Ovary (tissue), 9 donors: ENCODE results near the gene CHST9. TPM values are rescaled to one million over a fixed set of nuclear protein-coding genes. Genes with fewer than 3 reads are reported as not detected.
"Not testable (repeated sequence)": the region's sequence is repeated elsewhere in the genome, so short reads cannot be mapped to it uniquely, and the experiment has no call there.

Experiments used
- DNase-seq, 5 donors: peaks; one replicate each; pipeline ENCODE4 v3.0.0-alpha.2; 2019 to 2020
- H3K27ac ChIP-seq, 2 donors: fragments of 200-600 bp; one replicate each; pipeline versions ENCODE4 v1.5.1 to v1.8.0; 2019 to 2022
- H3K27me3 ChIP-seq: fragments of 200-600 bp; one replicate; pipeline ENCODE4 v1.8.0; 2022
- H3K36me3 ChIP-seq: fragments of 200-600 bp; sonication (generic); one replicate; pipeline ENCODE4 v1.5.1; 2019
- H3K4me1 ChIP-seq: one replicate; pipeline ENCODE4 v1.8.1; 2013; ENCODE audit warnings: mild to moderate bottlenecking, moderate library complexity; ENCODE audit not compliant: insufficient read depth
- H3K4me3 ChIP-seq: fragments of 200-600 bp; sonication (generic); one replicate; pipeline ENCODE4 v1.5.1; 2017
- H3K9me3 ChIP-seq, 2 donors: fragments of 200-600 bp in 1 of 2; sonication (generic) in 1 of 2; one replicate each; pipeline versions ENCODE4 v1.5.1 to v1.8.1; 2013 to 2019; ENCODE audit warnings: mild to moderate bottlenecking in 1 of 2, moderate library complexity in 1 of 2
- EP300 ChIP-seq: sonication (generic); formaldehyde crosslinking; IDR thresholded peaks from one replicate; pipeline ENCODE4 v1.6.1; 2017; ENCODE audit warnings: antibody characterized with exemption
- POLR2A ChIP-seq: fragments of 450-650 bp; IDR thresholded peaks from one replicate; pipeline ENCODE4 v1.6.1; 2017; ENCODE audit warnings: antibody characterized with exemption, mild to moderate bottlenecking, moderate library complexity
- WGBS, 3 donors: extraction: QIAGEN DNeasy Blood & Tissue Kit in 1 of 3; methylation state at CpG; one replicate each; pipeline versions ENCODE4 v1.1.5 to v1.1.7; 2013 to 2017; 5-methylcytosine and 5-hydroxymethylcytosine counted together
- intact Hi-C, 4 donors: fragments of 100-400 bp; cut with DNase I; formaldehyde crosslinking; loops; one replicate each; pipeline versions ENCODE4 v1.11.0 to v1.15.1; 2022 to 2023
- polyA plus RNA-seq, 2 donors: library from polyadenylated mRNA; stranded (reverse); fragments of 200-250 nt in 1 of 2; fragments of 350-450 nt in 1 of 2; fragmentation: Illumina TruSeq in 1 of 2; extraction: RNeasy Lipid Tissue Mini Kit (QIAGEN cat#74804) in 1 of 2; gene quantifications; one replicate each; pipeline ENCODE4 v1.2.3, GENCODE V29; 2013 to 2014
- total RNA-seq, 7 donors: library from RNA; depleted of rRNA in 2 of 7; stranded (reverse); fragments of >200 nt in 2 of 7; fragmentation: NEBNext Ultra II Directional in 3 of 7; extraction: Animal tissue kit (Norgen Biotek cat#: 25700) in 3 of 7; gene quantifications; one replicate each; pipeline versions ENCODE4 v1.1.0 to v1.2.4, GENCODE V29; 2016 to 2023
- TF ChIP-seq, protein P1 (sequence below), 3 donors: fragments of 450-650 bp in 2 of 3; fragments of 200-600 bp in 1 of 3; IDR thresholded peaks; one replicate each; pipeline versions ENCODE4 v1.5.1 to v1.8.0; 2016 to 2022; ENCODE audit warnings: antibody characterized with exemption in 3 of 3, mild to moderate bottlenecking in 1 of 3
- donor health status: DM: no; HTN: no; CAD: no; lungs with moderate emphysema.
- donor health status: DM: no; HTN: no; CAD: no.
- donor health status: Bipolar disorder and iron deficiency.
- donor health status: DM: yes; HTN: yes; CAD: no.
- donor health status: DM: no; HTN: no; CAD: no.
- donor health status: DM: yes; HTN: yes; CAD: no.

Gene CHST9
- total and polyA plus RNA-seq, 9 donors, result 0.02 to 3.6 (median 0.12) TPM; not detected in 1

- intact Hi-C loops, result no loop called here
- no peak for DNase-seq
- H3K4me1 ChIP-seq, result no peaks in the 10 kb centered on the region
- TF ChIP-seq EP300 (no peak), POLR2A (no peak)
- TF ChIP-seq, protein P1, sequence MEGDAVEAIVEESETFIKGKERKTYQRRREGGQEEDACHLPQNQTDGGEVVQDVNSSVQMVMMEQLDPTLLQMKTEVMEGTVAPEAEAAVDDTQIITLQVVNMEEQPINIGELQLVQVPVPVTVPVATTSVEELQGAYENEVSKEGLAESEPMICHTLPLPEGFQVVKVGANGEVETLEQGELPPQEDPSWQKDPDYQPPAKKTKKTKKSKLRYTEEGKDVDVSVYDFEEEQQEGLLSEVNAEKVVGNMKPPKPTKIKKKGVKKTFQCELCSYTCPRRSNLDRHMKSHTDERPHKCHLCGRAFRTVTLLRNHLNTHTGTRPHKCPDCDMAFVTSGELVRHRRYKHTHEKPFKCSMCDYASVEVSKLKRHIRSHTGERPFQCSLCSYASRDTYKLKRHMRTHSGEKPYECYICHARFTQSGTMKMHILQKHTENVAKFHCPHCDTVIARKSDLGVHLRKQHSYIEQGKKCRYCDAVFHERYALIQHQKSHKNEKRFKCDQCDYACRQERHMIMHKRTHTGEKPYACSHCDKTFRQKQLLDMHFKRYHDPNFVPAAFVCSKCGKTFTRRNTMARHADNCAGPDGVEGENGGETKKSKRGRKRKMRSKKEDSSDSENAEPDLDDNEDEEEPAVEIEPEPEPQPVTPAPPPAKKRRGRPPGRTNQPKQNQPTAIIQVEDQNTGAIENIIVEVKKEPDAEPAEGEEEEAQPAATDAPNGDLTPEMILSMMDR (IDR thresholded peaks at IDR 0.05), result no peak
- 81 to 97% (median 87%) methylated on average over 1 of the region's 1 CpG for WGBS, 3 donors
- no peak overlapping the region for H3K27ac ChIP-seq
- no peak overlapping the region for H3K4me3 ChIP-seq
- no peaks in the 10 kb centered on the region for H3K9me3 ChIP-seq
- H3K36me3 ChIP-seq, result no peaks in the 10 kb centered on the region
- no peaks in the 10 kb centered on the region for H3K27me3 ChIP-seq
Observed at GRCh38 chr18:27094621-27095020, 90.5 kb downstream of the CHST9 start.

GRCh38 chr18:27093290-27093689 is 91.8 kb downstream of the CHST9 start:
- WGBS, 3 donors, result 83 to 86% (median 84%) methylated on average over 9 of the region's 9 CpGs
- DNase-seq, H3K27ac ChIP-seq, H3K4me3 ChIP-seq, H3K27me3 ChIP-seq, H3K9me3 ChIP-seq, H3K4me1 ChIP-seq, intact Hi-C loops, H3K36me3 ChIP-seq: not testable (repeated sequence)

GRCh38 chr18:27081701-27082100 is 103.4 kb downstream of the CHST9 start:
- TF ChIP-seq, protein P1 (IDR thresholded peaks at IDR 0.05), result no peak
- no peak for TF ChIP-seq POLR2A
- no peak for TF ChIP-seq EP300

GRCh38 chr18:27075828-27076227 is 109.3 kb downstream of the CHST9 start:
- DNase-seq, result no peak
- Histone ChIP-seq H3K36me3 (no peaks in the 10 kb centered on the region), H3K4me3 (no peak overlapping the region), H3K9me3 (no peaks in the 10 kb centered on the region), H3K27ac (no peak overlapping the region), H3K4me1 (no peaks in the 10 kb centered on the region), H3K27me3 (no peaks in the 10 kb centered on the region)
- TF ChIP-seq POLR2A (no peak), EP300 (no peak)
- TF ChIP-seq, protein P1 (IDR thresholded peaks at IDR 0.05), result no peak
- 62 to 70% (median 68%) methylated on average over 3 of the region's 3 CpGs for WGBS, 3 donors
- intact Hi-C loops, result no loop called here

More at GRCh38 chr18:27081701-27082100, 103.4 kb downstream of the CHST9 start:
- Histone ChIP-seq H3K27ac (no peak overlapping the region), H3K4me3 (no peak overlapping the region), H3K4me1 (no peaks in the 10 kb centered on the region), H3K9me3 (no peaks in the 10 kb centered on the region), H3K36me3 (no peaks in the 10 kb centered on the region), H3K27me3 (no peaks in the 10 kb centered on the region)
- 45 to 67% (median 52%) methylated on average over 1 of the region's 1 CpG for WGBS, 3 donors
- intact Hi-C loops, result no loop called here
- DNase-seq, result no peak

- no peak overlapping the region for H3K4me3 ChIP-seq
- intact Hi-C loops, result no loop called here
- no peaks in the 10 kb centered on the region for H3K27me3 ChIP-seq
- WGBS, 3 donors, result 75 to 79% (median 78%) methylated on average over 5 of the region's 5 CpGs
- no peaks in the 10 kb centered on the region for H3K4me1 ChIP-seq
- DNase-seq, result no peak
- H3K36me3 ChIP-seq, result no peaks in the 10 kb centered on the region
- H3K27ac ChIP-seq, result no peak overlapping the region
- TF ChIP-seq EP300, result no peak
- TF ChIP-seq POLR2A, result no peak
- TF ChIP-seq, protein P1 (IDR thresholded peaks at IDR 0.05), result no peak
- H3K9me3 ChIP-seq, result no peaks in the 10 kb centered on the region
Observed at GRCh38 chr18:27073404-27073830, 111.7 kb downstream of the CHST9 start.
